Renal cortical epithelial cell (primary cell): ENCODE results near the gene CCT2. TPM values are rescaled to one million over a fixed set of nuclear protein-coding genes. Genes with fewer than 3 reads are reported as not detected.
A peak's percentile ranks its signal among the peaks of the same experiment; 100 is the strongest.
"Not testable (repeated sequence)": the region's sequence is repeated elsewhere in the genome, so short reads cannot be mapped to it uniquely, and the experiment has no call there.

Source experiments
- DNase-seq: peaks from one replicate; pipeline ENCODE4 v3.0.0-alpha.2; 2011; ENCODE audit warnings: low read depth
- total RNA-seq: library from RNA; depleted of rRNA; stranded (reverse); fragments of >200 nt; gene quantifications from 2 replicates; pipeline ENCODE4 v1.2.3, GENCODE V29; 2014

Gene CCT2
- total RNA-seq, 1 donor from 2014 or later, result 284 TPM

DNA sequence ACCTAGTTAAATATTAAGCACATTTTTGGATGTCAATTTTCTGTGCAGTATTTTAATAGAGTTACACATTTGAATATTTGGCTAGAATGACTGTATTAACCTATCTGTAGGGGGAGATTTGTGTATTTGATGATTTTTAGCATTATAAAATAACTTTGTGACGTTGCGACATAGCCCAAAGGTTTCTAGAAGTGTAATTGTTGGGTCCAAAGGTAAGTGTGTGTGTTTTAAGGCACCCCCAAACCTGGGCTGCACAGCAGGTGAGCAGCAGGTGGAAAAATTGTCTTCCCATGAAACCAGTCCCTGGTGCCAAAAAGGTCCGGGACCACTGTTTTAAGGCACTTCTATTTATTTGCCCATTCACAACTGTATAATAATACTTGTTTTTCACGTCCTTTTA lies 3.3 kb downstream of the CCT2 start:
- no peak for DNase-seq

DNA sequence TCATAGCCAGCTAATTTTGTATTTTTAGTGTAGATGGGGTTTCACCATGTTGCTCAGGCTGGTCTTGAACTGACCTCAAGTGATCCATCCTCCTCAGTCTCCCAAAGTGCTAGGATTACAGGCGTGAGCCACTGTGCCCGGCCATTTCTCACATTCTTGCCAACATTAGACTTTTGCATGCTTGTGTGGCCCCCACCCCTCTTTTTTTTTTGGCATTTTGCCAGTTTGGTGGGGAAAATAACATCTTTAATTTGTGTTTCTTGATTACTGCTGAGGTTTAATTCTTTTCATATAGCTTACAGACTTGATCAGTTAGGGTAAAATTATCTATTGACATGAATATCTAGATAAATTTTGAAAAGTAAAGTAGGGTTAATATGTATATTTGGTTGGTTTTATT lies 3.8 kb downstream of the CCT2 start:
- no peak for DNase-seq

DNA sequence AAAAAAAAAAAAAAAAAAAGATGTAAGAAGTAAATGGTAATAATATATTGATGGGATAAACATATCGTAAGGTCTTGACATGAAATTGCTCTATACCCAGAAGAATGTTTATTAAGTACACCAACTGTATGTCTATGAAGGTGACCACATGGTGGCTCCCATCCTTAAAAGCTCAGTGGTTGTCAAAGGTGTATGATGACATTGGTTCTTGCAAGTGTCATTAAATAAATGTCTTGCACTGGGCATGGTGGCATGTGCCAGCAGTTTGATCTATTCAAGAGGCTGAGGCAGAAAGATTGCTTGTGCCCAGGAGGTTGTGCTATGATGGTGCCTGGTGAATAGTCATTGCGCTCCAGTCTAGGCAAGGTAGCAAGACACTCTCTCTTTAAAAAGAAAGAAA lies 10.4 kb downstream of the CCT2 start:
- no peak for DNase-seq

DNA sequence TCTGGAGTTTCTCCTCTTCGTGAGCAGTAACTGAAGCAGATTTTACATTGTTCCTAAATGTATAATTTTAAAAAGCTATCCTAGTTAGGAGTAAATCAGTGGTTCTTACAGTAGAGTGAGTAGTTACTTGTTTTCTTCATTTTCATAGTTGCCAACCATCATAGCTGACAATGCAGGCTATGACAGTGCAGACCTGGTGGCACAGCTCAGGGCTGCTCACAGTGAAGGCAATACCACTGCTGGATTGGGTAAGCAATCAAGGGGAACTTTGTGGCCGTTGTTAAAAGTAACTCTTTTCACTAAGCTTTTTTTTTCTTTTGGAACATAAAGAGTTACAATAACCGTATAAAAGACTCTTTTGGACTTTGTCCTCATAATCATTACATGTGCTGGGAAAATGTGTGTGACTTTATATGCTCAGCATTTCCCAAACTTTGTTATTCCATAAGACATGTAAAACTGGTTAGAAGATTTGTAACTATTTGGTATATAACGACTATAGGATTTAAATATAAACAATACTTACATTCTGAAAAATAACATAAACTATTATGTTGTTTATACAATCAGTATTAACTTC lies 13.0 kb downstream of the CCT2 start:
- DNase-seq, result no peak

- DNase-seq, result no peak
Observed at GRCh38 chr12:69600804-69601203, 15.5 kb downstream of the CCT2 start.

DNA sequence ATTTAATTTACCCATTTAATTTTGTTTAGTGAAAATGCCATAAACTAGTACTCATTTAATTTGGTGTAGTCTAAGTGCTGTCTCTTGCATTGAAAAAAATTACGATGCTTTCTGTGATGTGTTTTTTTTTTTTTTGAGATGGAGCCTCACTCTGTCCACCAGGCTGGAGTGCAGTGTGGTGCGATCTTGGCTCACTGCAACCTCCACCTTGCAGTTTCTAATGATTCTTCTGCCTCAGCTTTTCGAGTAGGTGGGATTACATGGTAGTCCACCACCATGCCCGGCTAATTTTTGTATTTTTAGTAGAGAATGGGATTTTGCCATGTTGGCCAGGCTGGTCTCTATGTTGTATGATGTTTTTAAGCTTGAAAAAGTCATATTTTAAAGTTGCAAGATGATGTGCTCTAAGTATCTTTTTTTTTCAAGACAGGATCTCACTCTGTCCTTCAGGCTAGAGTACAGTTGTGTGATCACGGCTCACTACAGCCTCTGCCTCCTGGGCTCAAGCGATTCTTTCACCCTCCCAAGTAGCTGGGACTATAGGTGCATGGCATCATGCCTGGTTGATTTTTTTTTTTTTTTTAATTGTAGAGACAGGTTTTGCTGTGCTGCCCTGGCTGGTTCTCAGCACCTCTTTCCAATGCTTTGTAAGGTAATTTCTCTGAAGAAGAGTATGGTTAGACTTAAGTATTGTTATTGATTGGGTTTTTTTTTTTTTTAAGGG lies 16.9 kb downstream of the CCT2 start:
- DNase-seq, result no peak

- DNase-seq, result no peak
Observed at GRCh38 chr12:69602954-69603353, 17.7 kb downstream of the CCT2 start.

- not testable (repeated sequence) for DNase-seq
Observed at GRCh38 chr12:69603556-69603955, 18.3 kb downstream of the CCT2 start.

- DNase-seq, result not testable (repeated sequence)
Observed at GRCh38 chr12:69604275-69604674, 19.0 kb downstream of the CCT2 start.

DNA sequence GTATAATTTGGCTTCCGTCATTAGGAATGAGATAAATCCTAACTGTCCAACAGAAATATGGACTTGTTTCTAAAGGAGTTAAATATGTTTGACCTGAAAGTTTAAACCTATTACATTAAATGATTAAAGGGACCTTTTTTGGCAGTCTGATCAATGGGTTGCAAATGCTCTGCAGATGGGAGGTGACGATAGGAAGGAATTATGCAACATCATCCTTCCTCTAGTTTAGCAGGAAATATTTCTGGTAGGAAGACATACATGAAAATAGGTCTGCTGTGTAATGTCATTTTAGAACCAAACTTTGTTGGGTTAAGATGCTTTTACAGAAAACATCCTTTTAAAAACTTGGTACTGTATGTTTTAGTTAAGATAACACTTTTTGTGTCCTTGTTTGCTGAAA lies 22.9 kb downstream of the CCT2 start:
- no peak for DNase-seq

DNA sequence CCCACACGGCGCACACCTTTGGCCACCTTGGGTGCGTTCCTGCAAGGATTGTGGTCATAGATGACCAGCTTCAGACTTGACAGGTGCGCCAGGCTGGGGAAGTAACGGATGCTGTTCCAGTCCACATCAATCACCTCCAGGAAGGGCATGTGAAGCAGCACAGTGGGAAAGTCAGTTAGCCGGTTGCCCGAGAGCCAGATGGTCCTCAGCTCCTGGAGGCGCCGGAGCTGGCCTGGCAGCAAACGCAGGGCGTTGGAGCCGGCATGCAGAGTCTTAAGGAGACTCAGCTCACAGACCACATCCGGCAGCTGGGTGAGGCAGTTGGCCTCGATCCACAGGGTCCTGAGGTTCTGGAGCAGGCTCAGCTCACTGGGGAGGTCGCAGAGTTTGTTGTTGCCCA lies 24.9 kb downstream of the CCT2 start:
- no peak for DNase-seq

- no peak for DNase-seq
Observed at GRCh38 chr12:69610729-69611128, 25.5 kb downstream of the CCT2 start, which contains the start of gene LRRC10. LRRC10 (minus strand) TSS chr12:69610907; CDS start chr12:69610838, 69 bp downstream.

- no peak for DNase-seq
Observed at GRCh38 chr12:69613351-69613750, 28.1 kb downstream of the CCT2 start.

DNA sequence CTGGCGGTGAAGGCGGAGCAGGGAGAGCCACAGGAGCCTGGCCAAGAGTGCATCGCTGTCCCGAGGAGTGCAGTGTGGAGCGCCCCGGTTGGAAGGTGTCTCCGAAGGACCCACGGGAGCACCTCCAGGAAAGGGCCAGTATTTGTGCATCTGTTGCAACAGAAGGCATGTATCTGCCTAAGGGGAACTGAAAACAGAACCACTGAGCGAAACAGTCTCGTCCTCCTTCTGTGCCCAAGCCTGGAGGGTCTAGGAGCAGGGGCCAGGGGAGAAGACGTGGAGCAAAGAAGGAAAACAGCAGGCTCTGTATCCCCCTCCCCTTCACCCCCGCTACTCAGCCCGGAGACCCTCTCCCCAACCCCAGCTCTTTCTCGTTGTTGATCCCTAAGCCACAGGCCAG lies 30.8 kb downstream of the CCT2 start:
- no peak for DNase-seq

DNA sequence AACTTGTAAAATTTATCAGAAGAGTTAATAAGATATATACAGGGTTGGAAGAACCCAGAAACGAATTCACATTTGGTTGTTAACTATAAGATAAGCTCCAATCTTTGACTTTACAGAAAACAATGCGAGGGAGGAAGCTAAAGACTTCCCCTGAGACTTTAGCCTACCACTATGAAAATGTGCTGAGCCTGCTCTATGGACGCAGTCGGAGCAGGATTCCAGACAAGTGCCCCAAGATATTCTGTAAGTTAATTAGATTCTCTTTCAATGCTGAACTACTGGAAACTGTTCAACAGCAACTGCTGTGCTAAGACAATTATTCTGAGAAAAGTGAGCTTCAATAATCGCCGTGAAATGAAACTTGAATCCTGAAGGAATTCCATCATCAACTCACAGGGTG lies 33.8 kb downstream of the CCT2 start:
- no peak for DNase-seq

DNA sequence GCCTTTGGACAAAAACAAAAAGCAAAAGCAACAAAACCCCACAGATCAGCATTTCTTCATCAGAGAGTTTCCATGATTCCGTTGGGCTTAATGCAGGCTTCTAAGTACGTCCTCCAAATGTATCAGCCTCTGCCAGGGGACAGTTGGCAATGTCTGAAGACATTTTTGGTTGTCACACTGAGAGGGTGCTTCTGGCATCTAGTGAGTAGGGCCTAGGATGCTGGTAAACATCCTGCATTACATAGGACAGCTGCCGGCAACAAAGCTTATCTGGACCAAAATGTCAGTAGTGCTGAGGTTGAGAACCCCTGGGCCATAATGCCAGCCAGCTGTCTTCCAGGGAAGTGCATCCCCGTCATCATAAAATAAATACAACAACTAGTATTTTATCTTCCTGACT lies 34.8 kb downstream of the CCT2 start:
- no peak for DNase-seq

- no peak for DNase-seq
Observed at GRCh38 chr12:69620921-69621320, 35.7 kb downstream of the CCT2 start.

DNA sequence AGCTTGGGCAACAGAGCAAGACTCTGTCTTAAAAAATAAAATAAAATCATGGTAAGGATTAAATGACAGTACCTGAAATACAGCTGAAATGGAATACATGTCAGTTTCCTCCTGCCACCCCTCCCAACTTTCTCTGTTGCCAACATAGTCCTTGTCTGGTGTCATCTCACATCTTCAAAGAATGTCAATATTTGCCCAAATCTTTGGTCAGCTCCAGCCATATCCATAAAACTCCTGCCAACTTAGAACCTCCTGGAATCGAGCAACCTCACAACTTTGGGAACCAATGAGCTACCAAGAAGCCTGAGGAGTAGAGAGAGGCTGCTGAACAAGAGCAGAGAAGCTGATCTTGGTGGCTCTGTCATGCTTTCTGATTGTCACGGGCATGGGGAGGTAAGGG lies 36.3 kb downstream of the CCT2 start:
- DNase-seq, result no peak

DNA sequence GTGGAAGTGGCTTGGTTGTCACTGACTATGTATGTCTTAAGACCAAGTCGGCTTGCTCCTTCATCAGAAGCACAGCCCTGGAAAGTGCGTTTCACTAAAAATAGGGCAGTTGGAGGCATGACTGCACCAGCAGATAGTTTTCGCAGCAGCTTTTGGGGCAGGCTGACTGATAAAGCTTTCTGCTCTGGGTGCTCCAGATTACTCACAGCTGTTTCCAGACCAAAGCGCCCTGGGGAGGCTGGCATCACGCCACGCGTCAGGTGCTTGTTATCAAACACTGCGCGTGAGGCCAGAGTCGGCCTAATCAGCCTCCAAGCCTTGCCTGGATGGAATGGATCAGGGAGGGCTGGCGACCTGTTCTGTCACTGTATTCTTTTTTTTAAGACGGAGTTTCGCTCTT lies 38.7 kb downstream of the CCT2 start:
- no peak for DNase-seq

DNA sequence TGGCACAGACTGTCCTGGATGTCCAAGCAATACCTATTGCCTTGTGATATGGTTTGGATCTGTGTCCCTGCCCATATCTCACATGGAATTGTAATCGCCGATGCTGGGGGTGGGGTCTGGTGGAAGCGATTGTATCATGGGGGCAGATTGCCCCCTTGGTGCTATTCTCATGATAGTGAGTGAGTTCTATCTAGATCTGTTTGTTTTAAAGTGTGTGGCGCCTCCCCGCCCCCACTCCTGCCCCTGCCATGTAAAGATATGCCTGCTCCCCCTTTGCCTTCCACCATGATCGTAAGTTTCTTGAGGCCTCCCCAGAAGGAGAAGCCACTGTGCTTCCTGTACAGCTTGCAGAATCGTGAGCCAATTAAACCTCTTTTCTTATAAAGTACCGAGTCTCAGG lies 42.2 kb downstream of the CCT2 start:
- no peak for DNase-seq

DNA sequence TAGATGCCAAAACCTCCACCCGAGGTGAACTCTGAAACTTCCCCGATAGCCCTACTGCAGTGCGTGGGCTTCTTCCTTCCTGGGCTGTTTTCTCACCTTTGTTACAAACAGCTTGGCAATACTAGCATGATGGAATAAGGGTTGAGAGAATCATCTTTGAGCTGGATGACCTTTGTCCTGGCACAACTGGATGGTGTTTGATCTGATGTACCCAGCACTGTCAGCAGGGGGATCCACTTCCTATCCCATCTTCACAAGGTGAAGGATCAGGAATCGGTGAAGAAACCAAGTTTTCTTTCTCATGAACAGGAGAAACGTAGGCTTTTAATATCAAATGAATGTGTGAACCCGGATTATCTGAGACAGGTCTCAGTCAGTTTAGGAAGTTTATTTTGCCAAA lies 44.9 kb downstream of the CCT2 start:
- peak; percentile 8 for DNase-seq

DNA sequence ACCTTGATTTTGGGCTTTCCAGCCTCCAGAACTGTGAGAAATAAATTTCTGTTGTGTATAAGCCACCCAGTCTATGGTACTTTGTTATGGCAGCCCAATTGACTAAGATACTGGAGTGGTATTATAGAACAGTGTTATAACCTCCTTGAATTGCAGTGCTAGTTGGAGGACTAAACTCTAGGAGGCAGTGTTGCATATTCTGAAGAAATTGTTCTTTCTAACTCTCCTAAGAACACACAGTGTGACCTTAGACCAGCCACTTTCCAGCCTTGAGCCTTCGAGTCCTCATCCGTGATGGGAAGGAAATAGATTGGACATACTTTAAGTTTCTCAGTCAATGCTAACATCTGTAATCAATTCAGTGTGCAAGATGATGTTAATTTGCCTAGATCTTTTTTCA lies 47.8 kb downstream of the CCT2 start:
- DNase-seq, result peak; percentile 12

- DNase-seq, result peak; percentile 47
Observed at GRCh38 chr12:69639400-69640016, 54.2 kb downstream of the CCT2 start.
